NOMO-1 (cell line): ENCODE measurements around the gene ARHGAP15.

Experiments
- DNase-seq, 2 experiments: peaks; one replicate each; lab custom pipeline; 2025; ENCODE audit not compliant: unreplicated experiment in 2 of 2; lab: John Stamatoyannopoulos, UW

The ARHGAP15 gene

DNA sequence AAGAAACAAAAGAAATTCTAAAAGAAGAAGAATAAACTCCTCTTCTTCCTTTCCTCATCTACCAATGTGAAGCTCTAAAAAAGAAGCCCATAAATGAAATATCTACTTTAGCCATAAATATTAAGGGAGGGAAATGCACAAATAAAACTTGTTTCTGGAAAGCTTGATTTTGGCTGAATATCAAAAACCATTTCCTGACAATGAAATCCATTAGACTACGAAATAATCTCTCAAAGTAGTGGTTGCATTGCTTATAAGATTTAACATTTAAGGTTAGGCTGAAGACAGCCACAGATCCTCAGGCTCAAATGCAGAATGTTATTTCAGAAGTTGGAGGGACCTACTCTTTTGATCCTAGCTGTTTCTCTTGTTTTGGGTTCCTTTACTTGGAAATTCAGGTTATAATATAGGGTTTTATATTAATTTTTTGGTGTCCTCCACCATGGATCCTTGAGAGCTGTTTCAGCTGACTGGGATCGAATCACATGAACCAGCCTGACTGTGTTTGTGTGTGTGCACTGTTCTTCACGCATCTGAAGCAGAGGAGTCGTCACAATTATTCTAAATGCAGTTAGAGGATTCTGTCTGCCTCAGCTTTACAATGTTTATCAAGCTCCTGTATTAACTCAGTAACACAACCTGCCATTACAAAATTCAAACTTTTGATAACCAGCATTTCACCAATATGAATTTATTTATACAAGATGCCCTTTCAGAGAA is 474.8 kb downstream of the ARHGAP15 start:
- no peak for DNase-seq

DNA sequence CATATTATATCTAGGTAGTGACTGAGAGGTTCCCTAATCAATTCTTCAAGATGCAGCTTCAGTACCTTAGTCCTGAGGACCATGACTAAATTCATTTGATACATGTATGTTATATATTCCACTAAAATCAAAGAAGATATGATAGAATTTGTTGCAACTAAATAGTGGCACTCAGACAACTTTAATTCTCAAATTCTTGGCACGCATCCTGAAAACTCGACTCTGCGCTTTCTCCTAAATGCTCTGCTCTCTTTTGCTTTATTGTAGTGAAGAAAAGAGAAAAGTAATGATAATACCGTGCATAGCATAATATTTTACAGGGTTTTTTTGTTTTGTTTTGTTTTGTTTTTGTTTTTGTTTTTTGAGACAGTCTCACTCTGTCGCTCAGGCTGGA is 475.3 kb downstream of the ARHGAP15 start:
- DNase-seq: no peak

- no peak for DNase-seq
These were observed 478.2 kb downstream of the ARHGAP15 start for GRCh38 chr2:143607231-143608062.

DNA sequence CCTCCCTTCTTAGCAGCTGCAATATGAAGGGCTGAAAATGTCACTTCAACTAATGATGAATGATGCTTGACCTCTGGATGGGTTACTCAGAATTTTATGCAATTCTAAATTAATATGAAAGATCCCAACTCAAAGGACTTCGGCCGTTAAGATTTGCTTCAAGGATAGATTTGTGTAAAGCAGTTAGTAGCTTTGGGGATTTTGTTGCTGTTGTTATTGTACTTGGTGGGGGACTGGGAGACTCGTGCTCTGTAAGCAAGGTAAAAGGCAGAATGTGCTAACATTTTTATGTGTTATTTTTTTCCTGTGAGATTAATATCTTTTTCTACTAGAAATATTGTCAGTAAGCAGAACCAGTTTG is 478.8 kb downstream of the ARHGAP15 start:
- no peak for DNase-seq

GRCh38 chr2:143608758-143609157 is 479.5 kb downstream of the ARHGAP15 start:
- DNase-seq: no peak

- DNase-seq: no peak
These were observed 482.1 kb downstream of the ARHGAP15 start for GRCh38 chr2:143611336-143611735.

GRCh38 chr2:143615562-143615961 is 486.3 kb downstream of the ARHGAP15 start:
- no peak for DNase-seq

DNA sequence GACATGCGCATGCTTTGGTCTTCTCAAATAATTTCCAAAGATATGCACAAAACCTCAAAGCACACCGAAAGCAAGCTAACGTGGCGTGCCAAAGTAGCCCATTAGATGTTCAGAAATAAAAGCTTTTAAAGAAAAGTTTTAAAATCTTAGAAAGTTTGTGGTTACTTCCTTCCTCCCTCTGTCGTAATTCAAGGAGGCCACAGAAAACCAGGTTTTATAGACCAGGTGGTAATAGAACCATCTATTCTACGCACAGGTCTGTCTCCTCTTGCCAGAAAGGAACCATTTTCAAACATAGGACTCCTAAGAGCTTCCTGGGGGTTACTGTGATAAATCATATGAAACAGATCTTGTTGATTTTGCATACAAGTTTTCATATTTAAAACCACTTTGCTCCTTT is 487.2 kb downstream of the ARHGAP15 start:
- no peak for DNase-seq

GRCh38 chr2:143617803-143618415 is 488.7 kb downstream of the ARHGAP15 start:
- DNase-seq: no peak

GRCh38 chr2:143622106-143622505 is 492.9 kb downstream of the ARHGAP15 start:
- no peak for DNase-seq

DNA sequence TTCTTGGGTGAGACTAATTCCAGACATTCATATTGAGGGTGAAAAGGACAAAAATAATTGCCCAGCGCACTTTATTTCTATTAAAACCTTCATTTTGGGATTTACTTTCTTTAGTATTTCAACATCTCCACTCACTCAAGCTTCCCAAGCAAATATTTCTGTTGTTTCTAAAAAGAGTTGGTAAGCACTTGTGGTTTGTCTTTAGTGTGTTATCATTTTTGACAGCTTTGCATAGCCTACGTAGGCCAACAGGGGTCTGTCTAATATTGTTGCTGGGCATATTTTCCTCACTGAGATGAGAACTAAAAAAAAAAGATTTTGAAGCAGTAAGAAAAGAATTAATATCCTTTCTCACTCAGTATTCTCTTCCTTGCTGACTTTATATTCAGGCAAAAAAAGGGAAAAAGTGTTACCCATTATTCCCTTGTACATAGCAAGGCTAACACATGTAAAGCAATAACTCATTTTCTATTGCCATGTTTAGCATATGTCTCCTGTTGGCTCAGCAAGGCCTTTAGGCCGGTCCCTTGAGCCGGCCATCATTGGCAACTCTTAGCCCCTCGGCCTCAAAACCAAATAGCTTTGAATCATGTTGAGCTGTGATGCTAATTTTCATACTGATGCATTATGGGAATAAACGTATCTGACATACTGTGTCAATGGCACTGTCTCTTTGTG is 494.2 kb downstream of the ARHGAP15 start:
- DNase-seq: no peak

DNA sequence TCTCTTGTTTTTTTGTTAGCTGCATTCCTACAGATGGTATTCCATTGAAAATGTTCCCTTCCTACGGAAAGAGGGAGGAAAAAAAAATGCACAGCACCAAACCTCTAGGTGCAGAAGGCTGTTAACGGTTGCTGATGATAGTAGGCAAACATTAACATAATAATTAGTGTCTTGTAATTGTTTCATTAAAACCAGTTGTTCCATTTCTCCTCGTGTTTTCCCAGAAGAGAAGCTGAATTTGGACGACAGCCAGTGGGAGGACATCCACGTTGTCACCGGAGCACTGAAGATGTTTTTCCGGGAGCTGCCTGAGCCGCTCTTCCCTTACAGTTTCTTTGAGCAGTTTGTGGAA is 494.7 kb downstream of the ARHGAP15 start:
- no peak for DNase-seq

- DNase-seq: no peak
These were observed 500.1 kb downstream of the ARHGAP15 start for GRCh38 chr2:143629340-143629739.

- no peak for DNase-seq
These were observed 503.6 kb downstream of the ARHGAP15 start for GRCh38 chr2:143632751-143633374.

- no peak for DNase-seq
These were observed 504.2 kb downstream of the ARHGAP15 start for GRCh38 chr2:143633419-143633818.

DNA sequence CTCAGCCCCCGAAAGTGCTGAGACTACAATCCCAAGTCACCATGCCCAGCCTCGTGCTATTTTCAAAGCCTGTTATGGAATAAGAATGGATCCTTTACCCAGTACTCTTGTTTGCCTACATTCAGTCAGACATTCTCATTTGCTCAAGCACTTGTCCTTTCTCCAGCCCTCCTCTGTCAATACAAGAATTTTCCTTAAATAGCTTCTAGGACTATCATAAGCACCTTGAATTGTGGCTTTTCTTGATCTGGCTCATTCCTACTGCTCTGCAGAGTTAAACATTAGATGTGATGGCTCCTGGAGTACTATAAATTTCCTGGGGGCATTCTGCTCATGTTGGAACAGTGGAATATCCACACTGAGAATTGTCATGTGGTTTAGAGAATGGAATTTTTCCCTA is 506.1 kb downstream of the ARHGAP15 start:
- no peak for DNase-seq

DNA sequence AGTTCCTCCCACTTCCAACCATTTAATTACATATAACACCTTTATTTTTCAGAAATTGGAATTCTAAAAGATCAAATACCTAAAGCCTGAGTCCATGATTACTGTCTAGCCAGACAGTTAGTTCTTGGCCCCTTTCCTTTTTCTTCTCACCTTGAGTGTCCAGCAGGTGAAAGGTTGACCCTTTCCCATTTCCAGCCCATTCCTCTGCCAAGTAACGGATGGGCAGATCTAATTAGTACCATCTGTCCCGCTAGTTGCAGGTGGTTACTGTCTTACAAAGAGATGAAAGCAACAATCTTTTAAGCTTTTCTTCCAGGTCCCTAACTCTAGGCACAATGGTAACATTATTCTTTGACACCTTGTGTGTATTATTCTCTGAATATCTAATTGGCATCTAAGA is 506.7 kb downstream of the ARHGAP15 start:
- DNase-seq: no peak

GRCh38 chr2:143640826-143641225 is 511.6 kb downstream of the ARHGAP15 start:
- DNase-seq: no peak

DNA sequence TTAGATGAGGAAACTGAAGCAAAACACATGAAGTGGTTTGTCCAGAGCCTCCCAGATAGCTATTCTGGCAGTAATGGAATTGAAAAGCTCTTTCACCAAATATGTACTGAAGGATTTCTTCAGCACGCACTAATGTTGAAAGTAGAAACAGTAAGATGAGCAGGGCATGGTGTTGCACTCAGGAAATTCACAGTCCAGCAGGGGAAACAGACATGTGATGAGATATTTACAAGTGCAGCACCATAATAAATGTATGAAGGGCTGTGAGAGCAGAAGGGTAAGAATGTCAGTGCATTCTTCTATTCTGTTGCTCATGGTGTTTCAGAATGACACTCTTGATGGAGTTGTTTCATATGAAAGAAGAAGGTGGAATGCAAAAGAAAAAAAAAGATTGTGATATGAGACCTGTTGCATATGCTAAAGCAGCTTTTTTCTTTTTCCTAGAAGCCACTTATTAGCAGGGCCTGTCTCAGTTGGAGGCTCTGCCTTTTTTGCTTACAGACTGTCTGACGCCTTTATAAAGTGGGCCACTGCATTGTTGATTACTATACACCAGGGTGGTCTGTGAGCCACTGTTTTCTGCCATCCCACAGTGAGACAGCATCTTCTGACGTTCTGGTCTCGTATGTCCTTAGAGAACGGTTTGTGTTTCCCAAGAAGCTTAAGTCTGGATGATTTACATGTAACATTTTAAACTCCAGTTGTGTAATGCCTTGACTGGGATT is 516.9 kb downstream of the ARHGAP15 start:
- DNase-seq: no peak

GRCh38 chr2:143649226-143649740 is 520.1 kb downstream of the ARHGAP15 start:
- no peak for DNase-seq
